K562 (cell line): ENCODE measurements around the gene HMGB3. TPM values are rescaled to one million over a fixed set of nuclear protein-coding genes. Genes with fewer than 3 reads are reported as not detected.
A peak's percentile ranks its signal among the peaks of the same experiment; 100 is the strongest.

Experiments used
- ATAC-seq: fragments of 200-7000 bp; cut with Tn5 transposase; 3 replicates; pipeline ENCODE4 v1.9.1; 2020; ENCODE audit warnings: moderate library complexity
- BruUV-seq: library from RNA; stranded (reverse); fragments of 400-500 nt; replicated peaks from 2 replicates; lab custom pipeline; 2021; lab: Mats Ljungman, UMichigan
- CTCF ChIA-PET: fragments of 300-600 bp; formaldehyde crosslinking; extraction: SDS; loops from one replicate; lab custom pipeline; 2021; ENCODE audit warnings: low intra/inter-chr PET ratio; lab: Yijun Ruan, JAX
- POLR2A ChIA-PET: fragments of 300-600, 350-650 bp; sonication (Branson Sonifier 250); formaldehyde crosslinking; extraction: SDS; loops from one replicate; lab custom pipeline; 2021; ENCODE audit warnings: antibody characterized with exemption, inconsistent platforms; lab: Yijun Ruan, JAX
- DNase-seq, 4 experiments: peaks; one replicate each; pipeline versions ENCODE4 v3.0.0 to v3.0.0-alpha.2; 2011 to 2018; ENCODE audit warnings: low spot score in 3 of 4, mixed read lengths in 3 of 4; ENCODE audit errors: extremely low read depth in 1 of 4
- FAIRE-seq: peaks from 2 replicates; lab custom pipeline; 2011; peaks lifted over from hg19 to GRCh38; lab: Jason Lieb, UNC
- H2AFZ ChIP-seq: 2 replicates; pipeline ENCODE4 v1.6.0; 2011; ENCODE audit warnings: low read depth, low read length, control low read depth, inconsistent platforms
- H3K27ac ChIP-seq: fragments of 200-600 bp; 3 replicates; pipeline ENCODE4 v1.8.0; 2011; ENCODE audit warnings: low read depth, mild to moderate bottlenecking, control low read depth, inconsistent platforms, low read length, moderate library complexity, mixed read lengths; ENCODE audit errors: extremely low read depth
- H3K27me3 ChIP-seq, 2 experiments: fragments of 300-600 bp in 1 of 2; 2 replicates in 1 of 2; 3 replicates in 1 of 2; pipeline versions ENCODE4 v1.6.0 to v1.8.0; 2011; ENCODE audit warnings: inconsistent platforms in 2 of 2, low read length in 2 of 2, mild to moderate bottlenecking in 1 of 2, mixed read lengths in 1 of 2, moderate library complexity in 1 of 2; ENCODE audit not compliant: control insufficient read depth in 2 of 2, insufficient read depth in 2 of 2
- H3K36me3 ChIP-seq: fragments of 300-600 bp; 3 replicates; pipeline ENCODE4 v1.8.0; 2011; ENCODE audit warnings: mild to moderate bottlenecking, low read length, inconsistent platforms; ENCODE audit not compliant: control insufficient read depth, insufficient read depth
- H3K4me1 ChIP-seq, 2 experiments: fragments of 200-600 bp in 1 of 2; replicated peaks in 1 of 2; 2 replicates in 1 of 2; 3 replicates in 1 of 2; pipeline versions ENCODE4 v1.5.1 to v1.8.0; 2011; ENCODE audit warnings: inconsistent platforms in 2 of 2, low read length in 2 of 2, mild to moderate bottlenecking in 1 of 2, mixed read lengths in 1 of 2, moderate library complexity in 1 of 2; ENCODE audit not compliant: control insufficient read depth in 2 of 2, insufficient read depth in 2 of 2
- H3K4me2 ChIP-seq: 2 replicates; pipeline ENCODE4 v1.6.1; 2011; ENCODE audit warnings: low read length, control low read depth, inconsistent platforms, mixed read lengths; ENCODE audit not compliant: insufficient read depth
- H3K4me3 ChIP-seq: fragments of 200-600 bp; sonication (generic), shearing (Covaris generic); 2 replicates; pipeline ENCODE4 v1.5.1; 2016; ENCODE audit warnings: control low read depth, inconsistent platforms
- H3K79me2 ChIP-seq: fragments of 200-600 bp; 3 replicates; pipeline ENCODE4 v1.8.0; 2011; ENCODE audit warnings: low read length, inconsistent platforms; ENCODE audit not compliant: control insufficient read depth, insufficient read depth
- H3K9ac ChIP-seq, 2 experiments: 2 replicates each; pipeline versions ENCODE4 v1.6.0 to v1.6.1; 2011; ENCODE audit warnings: low read depth in 2 of 2, low read length in 2 of 2, control low read depth in 1 of 2, inconsistent platforms in 1 of 2, mild to moderate bottlenecking in 1 of 2, mixed read lengths in 1 of 2; ENCODE audit not compliant: insufficient read depth in 1 of 2
- H3K9me1 ChIP-seq: one replicate; pipeline ENCODE4 v1.6.0; 2011; ENCODE audit warnings: inconsistent platforms, mild to moderate bottlenecking, low read length, moderate library complexity; ENCODE audit not compliant: control insufficient read depth, insufficient read depth
- H3K9me3 ChIP-seq: replicated peaks from 2 replicates; pipeline ENCODE4 v1.5.1; 2011; ENCODE audit warnings: low read depth, low read length, inconsistent platforms; ENCODE audit not compliant: control insufficient read depth, insufficient read depth
- H4K20me1 ChIP-seq: replicated peaks from 2 replicates; pipeline ENCODE4 v1.6.1; 2011; ENCODE audit warnings: low read length, inconsistent platforms, mixed read lengths; ENCODE audit not compliant: control insufficient read depth, insufficient read depth
- CREM ChIP-seq: IDR thresholded peaks from 2 replicates; pipeline ENCODE4 v1.6.1; 2014; ENCODE audit warnings: antibody characterized with exemption, low read depth
- ETS2 ChIP-seq: IDR thresholded peaks from 2 replicates; pipeline ENCODE4 v1.6.1; 2016; ENCODE audit warnings: borderline replicate concordance, missing genetic modification characterization, mild to moderate bottlenecking, moderate library complexity, missing compliant biosample characterization; ENCODE audit not compliant: poor library complexity, severe bottlenecking
- NFRKB ChIP-seq: fragments of 450-650 bp; IDR thresholded peaks from 2 replicates; pipeline ENCODE4 v1.6.1; 2016; ENCODE audit warnings: low read depth
- PCBP2 ChIP-seq: fragments of 200-400 bp; formaldehyde crosslinking; IDR thresholded peaks from 2 replicates; pipeline ENCODE4 v1.6.1; 2018; ENCODE audit warnings: low read length, low read depth, mild to moderate bottlenecking, moderate library complexity; ENCODE audit not compliant: poor library complexity, severe bottlenecking
- STAG1 ChIP-seq: sonication (generic); formaldehyde crosslinking; IDR thresholded peaks from 2 replicates; pipeline ENCODE4 v1.5.0; 2020; ENCODE audit warnings: missing genetic modification reagents, borderline replicate concordance
- ZEB2 ChIP-seq: fragments of 450-650 bp; IDR thresholded peaks from 2 replicates; pipeline ENCODE4 v1.6.1; 2016
- ZKSCAN8 ChIP-seq: fragments of 200-800 bp; sonication (Bioruptor generic); IDR thresholded peaks from 2 replicates; pipeline ENCODE4 v1.6.1; 2016; ENCODE audit warnings: missing genetic modification characterization, missing compliant biosample characterization
- ZNF165 ChIP-seq: fragments of 250-450 bp; sonication (Bioruptor Pico); IDR thresholded peaks from 2 replicates; pipeline ENCODE4 v1.4.0; 2020; ENCODE audit warnings: borderline replicate concordance
- ZNF668 ChIP-seq: fragments of 250-450 bp; sonication (Bioruptor Pico); IDR thresholded peaks from 2 replicates; pipeline ENCODE4 v1.8.0; 2022; ENCODE audit warnings: mild to moderate bottlenecking, inconsistent platforms
- ZNF75A ChIP-seq: fragments of 450-650 bp; formaldehyde crosslinking; IDR thresholded peaks from 2 replicates; pipeline ENCODE4 v1.4.0; 2020; ENCODE audit warnings: mild to moderate bottlenecking
- WGBS: fragments of 100-300 bp; shearing (Covaris generic); methylation state at CpG from one replicate; pipeline ENCODE4 v1.1.6; 2016; ENCODE audit warnings: low coverage, mixed read lengths; ENCODE audit not compliant: insufficient coverage; ENCODE audit errors: missing lambda C conversion rate; 5-methylcytosine and 5-hydroxymethylcytosine counted together
- in situ Hi-C: fragments of 300-500 bp; cut with MboI; formaldehyde crosslinking; loops from 4 replicates; pipeline ENCODE4 v1.15.0; 2018; ENCODE audit warnings: inconsistent platforms, mixed read lengths
- intact Hi-C: fragments of 100-400 bp; cut with micrococcal nuclease; formaldehyde crosslinking; loops from 2 replicates; pipeline ENCODE4 v1.14.2; 2022
- polyA plus RNA-seq, 8 experiments: library from polyadenylated mRNA; depleted of rRNA in 4 of 8; stranded (reverse) in 5 of 8; unstranded in 3 of 8; fragments of >200 nt; fragmentation: Nextera tagmentation in 2 of 8; fragmentation: Illumina TruSeq in 1 of 8; extraction: Ambion mirVana in 2 of 8; extraction: Trizol in 1 of 8; gene quantifications; 2 replicates each; pipeline versions ENCODE4 v1.2.1 to v1.2.3, GENCODE V29; 2011 to 2014; ENCODE audit warnings: inconsistent platforms in 1 of 8, missing spikeins in 1 of 8
- total RNA-seq, 7 experiments: library from RNA; depleted of rRNA in 6 of 7; stranded (reverse); fragments of >200 nt in 6 of 7; fragmentation: Illumina TruSeq in 2 of 7; extraction: Trizol in 2 of 7; gene quantifications; 2 replicates each; pipeline versions ENCODE4 v1.2.1 to v1.2.3, GENCODE V29; 2011 to 2021; ENCODE audit warnings: low replicate concordance in 1 of 7
- TF ChIP-seq, protein P1 (sequence below): fragments of 450-650 bp; conservative IDR thresholded peaks from 2 replicates; pipeline ENCODE4 v1.6.1; 2016; ENCODE audit warnings: missing genetic modification characterization, low read depth, mild to moderate bottlenecking, missing compliant biosample characterization, moderate library complexity
- TF ChIP-seq, protein P2 (sequence below): IDR thresholded peaks from 3 replicates; pipeline ENCODE4 v1.6.1; 2011; ENCODE audit warnings: borderline replicate concordance, mild to moderate bottlenecking, moderate library complexity; ENCODE audit not compliant: insufficient read length; ENCODE audit errors: extremely low read depth

HMGB3 gene
- total and polyA plus RNA-seq, 9 of the 15 experiments (the other 6 are each of a cell fraction or from before 2014, with no cell fraction given), result 36.7 to 168 (median 117) TPM

DNA sequence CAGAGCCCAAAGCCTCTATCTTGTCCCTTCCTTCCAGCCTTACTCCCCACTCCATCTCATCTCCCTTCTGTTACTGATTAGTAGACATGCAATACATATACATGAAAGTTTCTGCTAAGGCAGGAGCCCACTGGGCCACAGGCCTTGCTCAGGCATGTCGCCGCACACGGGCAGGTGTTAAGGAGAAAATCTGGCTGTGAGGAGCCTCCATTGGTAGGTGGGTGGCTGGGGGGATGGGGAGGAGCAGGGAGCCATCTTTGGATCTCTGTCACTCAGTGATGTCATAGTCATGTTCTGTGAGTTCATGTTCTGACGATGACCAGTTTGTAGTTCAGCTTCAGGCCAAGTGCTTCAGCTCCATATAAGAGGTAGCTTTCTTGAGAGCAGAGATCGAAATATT is 2.9 kb upstream of the HMGB3 start:
- H3K9ac ChIP-seq, result no peak overlapping the region
- no peak overlapping the region for H3K4me3 ChIP-seq
- H3K79me2 ChIP-seq, result peaks cover 8% of the 10 kb centered on the region
- in situ Hi-C loops (no loop called here), intact Hi-C loops (loop anchor here (5.0 kb wide), 1 partner anchor 83 kb away; the partner anchor contains the start of gene CD99L2)
- BruUV-seq, result no TSS peak
- H3K27ac ChIP-seq, result no peak overlapping the region
- no peak for TF ChIP-seq ZNF668 (CRISPR knock-in tag)
- TF ChIP-seq CREM, result peak; percentile 13; the same call in 1 of the 2 replicates
- H3K9me1 ChIP-seq, result no peaks in the 10 kb centered on the region
- no peaks in the 10 kb centered on the region for H3K27me3 ChIP-seq
- no peak overlapping the region for H3K4me2 ChIP-seq
- POLR2A ChIA-PET, result interaction anchor here (0.9 kb wide), 1 partner anchor 11 kb away, joined by 3 read pairs; no protein-coding TSS in a partner anchor
- 45% methylated on average over 2 of the region's 5 CpGs for WGBS
- no peaks in the 10 kb centered on the region for H4K20me1 ChIP-seq
- ATAC-seq (no peak), DNase-seq (no peak), FAIRE-seq (no peak)
- no peak overlapping the region for H2AFZ ChIP-seq
- no peaks in the 10 kb centered on the region for H3K9me3 ChIP-seq
- CTCF ChIA-PET, result no interaction called here
- no peaks in the 10 kb centered on the region for H3K36me3 ChIP-seq
- H3K4me1 ChIP-seq, result peaks cover 5 to 11% of the 10 kb centered on the region in 2 experiments; a peak in 4 of 5 replicates

GRCh38 chrX:150980711-150981110 is 2.4 kb upstream of the HMGB3 start:
- no peak for ATAC-seq
- Histone ChIP-seq H3K4me3 (no peak overlapping the region), H3K4me2 (no peak overlapping the region), H4K20me1 (no peaks in the 10 kb centered on the region), H3K9ac (peak overlapping the region in 1 of 2 experiments; percentile 26; a peak in 1 of 4 replicates), H3K79me2 (peaks cover 13% of the 10 kb centered on the region), H3K9me3 (no peaks in the 10 kb centered on the region), H3K9me1 (no peaks in the 10 kb centered on the region), H3K27ac (no peak overlapping the region), H2AFZ (no peak overlapping the region), H3K36me3 (peaks cover 3% of the 10 kb centered on the region; the same call in 1 of the 3 replicates), H3K4me1 (peaks cover 7 to 11% of the 10 kb centered on the region in 2 experiments; a peak in 4 of 5 replicates), H3K27me3 (no peaks in the 10 kb centered on the region)
- no peak for DNase-seq
- ChIA-PET CTCF (no interaction called here), POLR2A (interaction anchor here (0.9 kb wide), 1 partner anchor 10 kb away, joined by 3 read pairs; no protein-coding TSS in a partner anchor)
- no peak for FAIRE-seq
- BruUV-seq, result no TSS peak
- intact Hi-C loops, result loop anchor here (5.0 kb wide), 1 partner anchor 83 kb away; the partner anchor contains the start of gene CD99L2
- in situ Hi-C loops, result no loop called here
- 30% methylated on average over 2 of the region's 4 CpGs for WGBS
- TF ChIP-seq NFRKB (no peak), ZNF75A (no peak), ETS2 (no peak), ZKSCAN8 (CRISPR knock-in tag) (no peak), STAG1 (CRISPR knock-in tag) (no peak), PCBP2 (no peak), ZEB2 (no peak), ZNF165 (no peak)
- TF ChIP-seq, protein P1, sequence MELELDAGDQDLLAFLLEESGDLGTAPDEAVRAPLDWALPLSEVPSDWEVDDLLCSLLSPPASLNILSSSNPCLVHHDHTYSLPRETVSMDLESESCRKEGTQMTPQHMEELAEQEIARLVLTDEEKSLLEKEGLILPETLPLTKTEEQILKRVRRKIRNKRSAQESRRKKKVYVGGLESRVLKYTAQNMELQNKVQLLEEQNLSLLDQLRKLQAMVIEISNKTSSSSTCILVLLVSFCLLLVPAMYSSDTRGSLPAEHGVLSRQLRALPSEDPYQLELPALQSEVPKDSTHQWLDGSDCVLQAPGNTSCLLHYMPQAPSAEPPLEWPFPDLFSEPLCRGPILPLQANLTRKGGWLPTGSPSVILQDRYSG (tag), result no peak
- TF ChIP-seq, protein P2, sequence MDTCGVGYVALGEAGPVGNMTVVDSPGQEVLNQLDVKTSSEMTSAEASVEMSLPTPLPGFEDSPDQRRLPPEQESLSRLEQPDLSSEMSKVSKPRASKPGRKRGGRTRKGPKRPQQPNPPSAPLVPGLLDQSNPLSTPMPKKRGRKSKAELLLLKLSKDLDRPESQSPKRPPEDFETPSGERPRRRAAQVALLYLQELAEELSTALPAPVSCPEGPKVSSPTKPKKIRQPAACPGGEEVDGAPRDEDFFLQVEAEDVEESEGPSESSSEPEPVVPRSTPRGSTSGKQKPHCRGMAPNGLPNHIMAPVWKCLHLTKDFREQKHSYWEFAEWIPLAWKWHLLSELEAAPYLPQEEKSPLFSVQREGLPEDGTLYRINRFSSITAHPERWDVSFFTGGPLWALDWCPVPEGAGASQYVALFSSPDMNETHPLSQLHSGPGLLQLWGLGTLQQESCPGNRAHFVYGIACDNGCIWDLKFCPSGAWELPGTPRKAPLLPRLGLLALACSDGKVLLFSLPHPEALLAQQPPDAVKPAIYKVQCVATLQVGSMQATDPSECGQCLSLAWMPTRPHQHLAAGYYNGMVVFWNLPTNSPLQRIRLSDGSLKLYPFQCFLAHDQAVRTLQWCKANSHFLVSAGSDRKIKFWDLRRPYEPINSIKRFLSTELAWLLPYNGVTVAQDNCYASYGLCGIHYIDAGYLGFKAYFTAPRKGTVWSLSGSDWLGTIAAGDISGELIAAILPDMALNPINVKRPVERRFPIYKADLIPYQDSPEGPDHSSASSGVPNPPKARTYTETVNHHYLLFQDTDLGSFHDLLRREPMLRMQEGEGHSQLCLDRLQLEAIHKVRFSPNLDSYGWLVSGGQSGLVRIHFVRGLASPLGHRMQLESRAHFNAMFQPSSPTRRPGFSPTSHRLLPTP, result no peak
